Activated naive CD8-positive, alpha-beta T cell treated with anti-CD3 and anti-CD28 coated beads for 36 hours (primary cell): Measurements from ENCODE around the gene GPR82. TPM values are rescaled to one million over a fixed set of nuclear protein-coding genes. Genes with fewer than 3 reads are reported as not detected.
A peak's percentile ranks its signal among the peaks of the same experiment; 100 is the strongest.
"Not testable (repeated sequence)": the region's sequence is repeated elsewhere in the genome, so short reads cannot be mapped to it uniquely, and the experiment has no call there.

ENCODE experiments used
- DNase-seq: peaks from one replicate; pipeline ENCODE4 v3.0.0; 2021
- H3K27ac Mint-ChIP-seq: one replicate; pipeline ENCODE4 v1.8.0; 2022; ENCODE audit warnings: mild to moderate bottlenecking, moderate library complexity, mixed read lengths
- H3K27me3 Mint-ChIP-seq: one replicate; pipeline ENCODE4 v1.8.0; 2022; ENCODE audit warnings: mild to moderate bottlenecking, mixed read lengths
- H3K36me3 Mint-ChIP-seq: one replicate; pipeline ENCODE4 v1.8.0; 2021; ENCODE audit warnings: mild to moderate bottlenecking, mixed read lengths
- H3K4me1 Mint-ChIP-seq: one replicate; pipeline ENCODE4 v1.8.0; 2021; ENCODE audit warnings: mixed read lengths
- H3K4me3 Mint-ChIP-seq: one replicate; pipeline ENCODE4 v1.8.0; 2022; ENCODE audit warnings: mild to moderate bottlenecking, moderate library complexity, mixed read lengths
- H3K9me3 Mint-ChIP-seq: one replicate; pipeline ENCODE4 v1.8.0; 2022; ENCODE audit warnings: mixed read lengths
- total RNA-seq, 2 experiments: library from RNA; stranded (reverse); gene quantifications; one replicate each; pipeline ENCODE4 v1.2.3, GENCODE V29; 2021

Gene GPR82, protein sequence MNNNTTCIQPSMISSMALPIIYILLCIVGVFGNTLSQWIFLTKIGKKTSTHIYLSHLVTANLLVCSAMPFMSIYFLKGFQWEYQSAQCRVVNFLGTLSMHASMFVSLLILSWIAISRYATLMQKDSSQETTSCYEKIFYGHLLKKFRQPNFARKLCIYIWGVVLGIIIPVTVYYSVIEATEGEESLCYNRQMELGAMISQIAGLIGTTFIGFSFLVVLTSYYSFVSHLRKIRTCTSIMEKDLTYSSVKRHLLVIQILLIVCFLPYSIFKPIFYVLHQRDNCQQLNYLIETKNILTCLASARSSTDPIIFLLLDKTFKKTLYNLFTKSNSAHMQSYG
- under 1 TPM; 0.12 to 0.14 TPM for total RNA-seq

DNA sequence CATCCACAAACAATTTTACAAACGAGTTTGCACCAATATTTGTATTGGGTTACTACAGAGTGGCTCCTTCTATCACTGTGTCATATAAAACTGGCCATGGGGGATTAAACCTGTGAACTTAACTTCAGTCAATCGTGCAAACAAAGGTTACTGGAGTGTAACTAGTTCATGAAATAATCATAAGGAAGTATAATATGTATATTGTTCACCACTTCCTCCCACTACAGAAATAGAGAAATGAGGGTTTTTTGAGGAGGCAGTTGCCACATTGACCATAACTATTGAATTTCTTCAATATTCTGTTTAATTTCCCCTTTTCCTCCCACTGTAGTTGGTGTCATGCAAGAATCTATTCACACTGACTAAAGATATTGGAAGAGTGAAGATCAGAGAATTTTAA lies at the start of gene GPR82:
GPR82 (plus strand) TSS at position 356 of the 400 bp plus-strand sequence. CDS start 2,846 bp downstream, outside the sequence.
- no peak for DNase-seq
- peak within 1 kb of the TSS; percentile 34 for H3K27ac Mint-ChIP-seq
- peaks cover 32% of the 10 kb centered on the region for H3K36me3 Mint-ChIP-seq
- H3K9me3 Mint-ChIP-seq = peaks cover 9% of the 10 kb centered on the region
- no peak within 1 kb of the TSS for H3K4me3 Mint-ChIP-seq
- H3K27me3 Mint-ChIP-seq = no peaks in the 10 kb centered on the region
- peaks cover 40% of the 10 kb centered on the region for H3K4me1 Mint-ChIP-seq

DNA sequence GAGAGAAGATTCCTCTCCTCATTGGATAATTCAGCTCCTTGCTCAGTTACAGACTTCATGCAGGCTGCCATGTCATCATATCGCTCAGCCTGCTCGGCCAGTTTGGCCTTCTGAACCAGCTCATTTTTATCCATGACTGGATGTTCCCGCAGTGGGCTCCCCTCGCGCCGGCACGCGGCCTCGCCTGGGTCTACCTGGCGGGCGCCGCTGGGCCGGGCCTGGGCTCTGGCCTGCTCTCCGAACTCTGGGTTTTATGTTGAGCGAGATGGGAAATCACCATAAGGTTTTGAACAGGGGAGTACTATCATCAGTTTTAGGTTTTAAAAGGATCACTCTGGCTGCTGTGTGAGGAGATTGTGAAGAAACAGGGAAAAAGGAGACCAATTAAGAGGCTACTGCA lies 47.6 kb upstream of the GPR82 start:
- H3K27ac Mint-ChIP-seq, H3K4me1 Mint-ChIP-seq, H3K9me3 Mint-ChIP-seq, H3K27me3 Mint-ChIP-seq, H3K4me3 Mint-ChIP-seq, DNase-seq: not testable (repeated sequence)
- peaks cover 22% of the 10 kb centered on the region for H3K36me3 Mint-ChIP-seq

DNA sequence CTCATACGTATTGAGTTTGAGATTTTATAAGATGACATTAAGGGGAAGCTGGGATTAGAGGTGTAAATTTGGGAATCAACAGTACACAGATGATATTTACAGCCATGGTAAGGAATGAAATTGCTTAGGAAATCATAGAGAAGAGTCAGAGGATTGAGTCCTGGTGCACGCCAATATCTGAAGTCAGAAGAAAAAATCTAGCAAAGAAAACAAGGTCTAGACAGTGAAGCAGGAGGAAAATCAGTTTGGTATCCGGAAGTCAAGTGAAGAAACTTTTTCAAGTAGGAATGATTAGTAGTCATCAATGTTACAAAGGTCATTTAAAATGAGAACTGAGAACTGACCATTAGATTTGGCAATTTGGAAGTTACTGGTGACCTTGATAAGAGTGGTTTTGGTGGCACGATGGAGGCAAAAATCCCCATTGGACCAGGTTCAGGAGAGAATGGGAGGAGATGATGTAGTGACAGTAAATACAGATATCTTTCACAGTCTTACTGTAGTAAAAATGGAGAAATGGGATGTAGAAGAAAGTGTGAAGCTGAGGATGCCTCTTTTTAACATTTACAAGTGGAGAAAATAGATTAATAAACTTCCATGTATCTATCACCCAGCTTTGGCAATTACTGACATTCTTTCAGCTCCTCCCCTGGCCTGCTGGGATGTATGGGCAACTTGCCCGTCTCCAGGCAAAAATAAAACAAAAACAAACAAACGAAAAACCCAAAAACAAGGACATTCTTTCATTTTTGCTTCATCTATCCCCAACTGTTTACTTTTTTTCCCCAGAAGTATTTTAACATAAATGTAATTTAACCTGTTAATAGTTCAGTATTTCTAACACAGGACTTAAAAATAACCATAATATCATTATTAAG lies 46.6 kb upstream of the GPR82 start:
- DNase-seq = no peak
- H3K36me3 Mint-ChIP-seq = peaks cover 19% of the 10 kb centered on the region
- no peak overlapping the region for H3K4me3 Mint-ChIP-seq
- no peaks in the 10 kb centered on the region for H3K27me3 Mint-ChIP-seq
- H3K4me1 Mint-ChIP-seq = peaks cover 6% of the 10 kb centered on the region
- no peak overlapping the region for H3K27ac Mint-ChIP-seq
- H3K9me3 Mint-ChIP-seq = peaks cover 2% of the 10 kb centered on the region

DNA sequence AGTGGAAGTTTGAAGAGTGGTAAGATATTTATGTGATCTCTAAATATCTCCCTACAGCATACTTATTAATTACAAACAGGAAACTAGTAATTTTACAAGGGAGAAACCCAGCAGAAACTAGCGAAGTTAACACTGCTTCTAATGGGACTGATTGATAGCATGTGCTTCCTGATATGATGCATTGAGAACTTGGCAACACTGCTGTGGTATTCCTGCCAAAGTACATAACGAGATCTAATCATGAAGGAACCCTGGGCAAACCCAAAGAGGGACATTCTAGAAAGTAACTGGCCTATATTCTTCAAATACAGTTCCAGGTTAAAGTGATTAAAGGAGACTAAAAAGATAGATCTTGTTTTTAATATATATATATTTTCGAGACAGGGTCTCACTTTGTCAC lies 39.8 kb upstream of the GPR82 start:
- DNase-seq = no peak
- peaks cover 11% of the 10 kb centered on the region for H3K4me1 Mint-ChIP-seq
- H3K36me3 Mint-ChIP-seq = peaks cover 1% of the 10 kb centered on the region
- no peaks in the 10 kb centered on the region for H3K9me3 Mint-ChIP-seq
- no peak overlapping the region for H3K4me3 Mint-ChIP-seq
- no peak overlapping the region for H3K27ac Mint-ChIP-seq
- no peaks in the 10 kb centered on the region for H3K27me3 Mint-ChIP-seq

DNA sequence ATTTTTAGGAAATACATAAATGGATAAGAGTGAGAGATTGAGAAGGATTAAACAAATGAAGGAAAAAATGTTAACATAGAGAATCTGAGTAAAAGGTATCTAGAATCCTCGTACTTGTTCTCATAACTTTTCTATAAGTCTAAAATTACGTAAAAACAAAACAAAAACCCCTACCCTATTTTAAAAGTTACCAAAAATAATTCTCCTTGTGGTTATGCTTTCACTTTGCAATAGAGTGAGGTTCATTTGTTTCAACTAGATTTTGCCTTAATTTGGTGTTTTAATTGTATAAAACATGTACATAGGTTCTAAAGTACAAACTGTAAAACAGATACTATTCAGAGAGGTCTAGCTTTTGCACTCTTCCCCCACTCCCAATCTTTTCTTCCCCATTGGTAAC lies 39.0 kb upstream of the GPR82 start:
- H3K27ac Mint-ChIP-seq = no peak overlapping the region
- H3K36me3 Mint-ChIP-seq = no peaks in the 10 kb centered on the region
- no peaks in the 10 kb centered on the region for H3K27me3 Mint-ChIP-seq

DNA sequence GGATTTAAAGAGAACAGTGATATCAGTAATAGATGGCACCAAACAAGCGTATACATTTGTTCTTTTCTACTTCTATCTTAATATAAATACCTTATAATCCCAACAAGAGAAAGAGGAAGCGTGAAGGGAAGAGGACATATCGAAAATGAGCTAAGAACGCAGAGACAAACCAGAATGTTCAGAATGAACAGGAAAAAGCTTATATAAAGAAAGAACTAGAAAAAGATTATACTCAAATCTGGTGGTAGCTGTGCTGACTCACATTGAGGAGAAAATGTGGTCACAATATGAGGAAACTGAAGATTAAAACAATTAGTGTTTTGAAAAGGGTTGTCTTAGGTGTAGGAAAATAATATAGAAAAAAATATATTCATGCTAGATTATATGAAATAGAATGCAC lies 37.2 kb upstream of the GPR82 start:
- peaks cover 2% of the 10 kb centered on the region for H3K36me3 Mint-ChIP-seq
- no peak overlapping the region for H3K27ac Mint-ChIP-seq
- no peak for DNase-seq
- no peak overlapping the region for H3K4me3 Mint-ChIP-seq
- H3K4me1 Mint-ChIP-seq = peaks cover 14% of the 10 kb centered on the region
- no peaks in the 10 kb centered on the region for H3K27me3 Mint-ChIP-seq
- H3K9me3 Mint-ChIP-seq = no peaks in the 10 kb centered on the region

More for the DNA sequence above, 39.0 kb upstream of the GPR82 start:
- Mint-ChIP-seq H3K4me3 (no peak overlapping the region), H3K9me3 (no peaks in the 10 kb centered on the region), H3K4me1 (peaks cover 11% of the 10 kb centered on the region)
- DNase-seq = no peak

DNA sequence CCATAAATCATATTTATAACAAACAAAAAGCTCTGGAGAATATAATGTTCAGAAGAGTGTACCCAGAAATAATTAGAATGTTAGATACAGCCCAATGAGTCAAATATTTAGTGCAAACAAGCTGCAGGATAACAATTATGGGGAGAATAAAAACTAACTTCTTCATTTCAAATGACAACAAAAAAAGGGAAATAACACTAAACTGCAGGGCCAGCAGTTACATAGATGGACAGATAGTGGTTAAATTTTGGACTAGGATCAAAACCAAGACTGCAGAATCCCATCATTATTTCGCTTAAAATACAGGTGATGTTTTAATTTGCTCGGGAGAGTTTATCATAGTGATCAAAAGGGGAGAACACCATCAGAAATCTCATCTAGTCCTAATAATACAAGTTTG lies 35.8 kb upstream of the GPR82 start:
- Mint-ChIP-seq H3K9me3 (no peaks in the 10 kb centered on the region), H3K36me3 (peaks cover 12% of the 10 kb centered on the region), H3K27me3 (no peaks in the 10 kb centered on the region), H3K4me1 (peaks cover 25% of the 10 kb centered on the region), H3K4me3 (peak overlapping the region; percentile 14), H3K27ac (peak overlapping the region; percentile 16)
- no peak for DNase-seq

DNA sequence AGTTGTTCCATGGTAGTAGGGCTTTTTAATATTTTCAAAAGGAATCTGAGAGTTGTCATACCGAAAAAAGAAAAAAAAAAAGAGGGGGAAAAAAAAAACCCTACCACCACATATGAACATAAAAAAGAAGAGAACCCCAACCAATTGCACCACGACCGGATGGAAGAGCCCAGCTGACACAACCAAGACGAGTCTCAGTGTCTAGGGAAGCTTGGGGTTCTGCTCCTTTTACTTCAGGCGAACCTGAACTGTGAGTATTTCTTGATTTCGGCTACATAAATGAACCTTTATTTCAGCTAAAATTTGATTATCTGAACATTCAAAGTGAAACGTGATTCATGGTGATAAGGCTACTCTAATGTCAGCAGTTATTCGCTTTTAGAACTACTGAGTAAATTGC lies 35.1 kb upstream of the GPR82 start, which contains the start of gene GPR34:
GPR34 (plus strand) TSS at position 139 of the 400 bp plus-strand sequence. CDS start 6,661 bp downstream, outside the sequence.
- Mint-ChIP-seq H3K9me3 (no peaks in the 10 kb centered on the region), H3K27me3 (no peaks in the 10 kb centered on the region), H3K4me3 (peak within 1 kb of the TSS; percentile 18), H3K36me3 (peaks cover 16% of the 10 kb centered on the region), H3K27ac (peak within 1 kb of the TSS; percentile 62), H3K4me1 (peaks cover 29% of the 10 kb centered on the region)
- peak; percentile 21 for DNase-seq

DNA sequence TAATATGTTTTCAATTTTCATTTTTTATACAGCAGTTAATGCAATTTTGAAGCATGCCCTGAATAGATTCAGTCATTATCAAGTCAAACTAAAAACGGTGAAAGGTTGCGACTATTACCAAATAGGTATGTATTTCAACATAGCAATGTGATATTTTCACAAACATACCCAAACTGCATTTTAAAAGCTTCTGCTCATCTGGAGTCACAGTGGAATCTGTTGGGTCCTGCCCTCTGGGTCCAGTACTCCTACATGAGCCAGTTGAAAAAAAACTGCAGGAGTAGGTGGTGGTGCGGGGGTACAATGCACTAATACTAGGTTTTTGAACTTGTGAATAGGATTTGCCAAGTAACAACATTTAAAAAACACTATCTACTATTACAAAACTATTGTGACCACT lies 34.3 kb upstream of the GPR82 start:
- no peak overlapping the region for H3K4me3 Mint-ChIP-seq
- DNase-seq = no peak
- peaks cover 19% of the 10 kb centered on the region for H3K36me3 Mint-ChIP-seq
- peaks cover 33% of the 10 kb centered on the region for H3K4me1 Mint-ChIP-seq
- H3K9me3 Mint-ChIP-seq = no peaks in the 10 kb centered on the region
- no peaks in the 10 kb centered on the region for H3K27me3 Mint-ChIP-seq
- H3K27ac Mint-ChIP-seq = no peak overlapping the region

DNA sequence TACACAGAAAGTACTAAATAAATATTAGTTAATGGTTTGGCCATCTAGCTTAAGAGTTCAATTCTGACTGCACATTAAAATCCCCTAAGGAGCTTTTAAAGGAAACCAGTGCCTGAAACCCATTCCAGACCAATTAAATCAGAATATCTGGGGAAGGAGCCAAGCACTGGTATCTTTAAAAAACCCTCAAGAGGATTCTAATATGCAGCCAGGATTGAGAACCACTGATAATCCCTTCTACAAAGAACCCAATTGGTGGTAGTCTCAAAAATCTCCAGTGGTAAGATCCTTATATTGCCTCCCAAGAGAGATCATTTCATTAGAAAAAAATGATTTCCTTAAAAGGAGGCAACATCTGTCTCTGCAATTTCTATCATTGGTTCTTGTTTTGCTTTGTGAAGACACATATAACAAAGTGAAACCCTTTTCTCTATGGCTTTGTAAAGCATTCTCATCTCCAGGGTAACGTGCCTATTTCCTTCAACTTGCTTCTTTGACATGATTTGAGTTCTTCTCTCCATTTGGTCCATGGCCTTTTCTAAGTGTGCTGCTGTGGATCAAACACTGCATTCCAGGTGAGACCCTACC lies 31.7 kb upstream of the GPR82 start:
- Mint-ChIP-seq H3K9me3 (peaks cover 5% of the 10 kb centered on the region), H3K27ac (peak overlapping the region; percentile 40), H3K27me3 (no peaks in the 10 kb centered on the region), H3K4me3 (no peak overlapping the region), H3K36me3 (peaks cover 28% of the 10 kb centered on the region), H3K4me1 (peaks cover 36% of the 10 kb centered on the region)
- DNase-seq = no peak

DNA sequence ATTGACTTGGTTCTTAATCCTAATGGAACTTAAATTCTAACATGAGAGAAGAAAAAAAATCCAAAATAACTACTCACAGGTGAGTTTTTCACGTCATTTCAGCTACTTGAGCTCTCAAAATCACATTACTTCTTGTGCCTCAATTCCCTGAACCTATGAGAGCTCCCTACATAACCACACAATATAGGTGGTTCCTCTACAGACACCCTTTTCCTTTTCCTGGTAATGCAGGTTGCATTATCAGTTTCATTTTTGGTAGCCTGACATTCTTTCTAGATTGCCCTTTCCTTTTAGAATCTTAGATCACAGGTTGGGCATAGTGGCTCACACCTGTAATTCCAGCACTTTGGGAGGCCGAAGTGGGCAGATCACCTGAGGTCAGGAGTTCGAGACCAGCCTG lies 31.0 kb upstream of the GPR82 start:
- H3K4me3 Mint-ChIP-seq = no peak overlapping the region
- no peaks in the 10 kb centered on the region for H3K27me3 Mint-ChIP-seq
- peaks cover 30% of the 10 kb centered on the region for H3K36me3 Mint-ChIP-seq
- DNase-seq = no peak
- H3K27ac Mint-ChIP-seq = peak overlapping the region; percentile 73
- H3K4me1 Mint-ChIP-seq = peaks cover 36% of the 10 kb centered on the region
- H3K9me3 Mint-ChIP-seq = peaks cover 5% of the 10 kb centered on the region

DNA sequence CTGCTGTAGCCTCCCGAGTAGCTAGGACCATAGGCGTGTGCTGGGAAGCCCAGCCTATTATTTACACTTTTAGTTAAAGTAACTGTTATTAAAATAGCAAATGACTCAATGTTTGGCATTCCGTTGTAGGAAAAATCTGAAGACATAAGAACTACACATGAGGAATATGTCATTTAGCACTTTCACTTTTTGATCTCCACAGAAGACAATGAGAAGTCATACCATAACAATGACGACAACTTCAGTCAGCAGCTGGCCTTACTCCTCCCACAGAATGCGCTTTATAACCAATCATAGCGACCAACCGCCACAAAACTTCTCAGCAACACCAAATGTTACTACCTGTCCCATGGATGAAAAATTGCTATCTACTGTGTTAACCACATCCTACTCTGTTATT lies 28.6 kb upstream of the GPR82 start:
- Mint-ChIP-seq H3K9me3 (peaks cover 5% of the 10 kb centered on the region), H3K4me1 (peaks cover 37% of the 10 kb centered on the region)

DNA sequence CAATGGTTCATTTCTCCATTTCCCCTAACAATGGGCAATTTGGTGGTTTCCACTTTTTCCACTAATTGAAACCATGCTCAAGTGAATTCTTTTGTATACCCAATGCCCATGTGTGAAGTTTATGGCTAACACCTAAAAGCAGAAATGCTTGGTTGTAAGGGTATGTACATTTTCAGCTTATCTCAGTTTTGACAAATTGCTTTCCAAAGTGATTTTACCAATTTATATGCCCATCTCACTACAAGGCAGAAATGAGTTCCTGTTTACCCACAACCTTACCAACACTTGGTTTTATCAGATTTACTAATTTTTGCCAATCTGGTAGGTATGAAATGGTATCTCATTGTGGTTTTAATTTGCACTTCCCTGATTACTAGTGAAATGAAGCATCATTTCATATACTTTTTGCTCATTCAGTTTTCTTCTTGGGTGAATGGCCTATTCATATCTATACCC lies 20.4 kb upstream of the GPR82 start:
- no peak for DNase-seq
- Mint-ChIP-seq H3K9me3 (no peaks in the 10 kb centered on the region), H3K4me1 (peaks cover 27% of the 10 kb centered on the region), H3K4me3 (no peak overlapping the region), H3K27ac (no peak overlapping the region), H3K27me3 (no peaks in the 10 kb centered on the region), H3K36me3 (peaks cover 13% of the 10 kb centered on the region)

More for the DNA sequence above, 28.6 kb upstream of the GPR82 start:
- Mint-ChIP-seq H3K27me3 (no peaks in the 10 kb centered on the region), H3K36me3 (peaks cover 30% of the 10 kb centered on the region), H3K4me3 (no peak overlapping the region), H3K27ac (no peak overlapping the region)
- DNase-seq = no peak

DNA sequence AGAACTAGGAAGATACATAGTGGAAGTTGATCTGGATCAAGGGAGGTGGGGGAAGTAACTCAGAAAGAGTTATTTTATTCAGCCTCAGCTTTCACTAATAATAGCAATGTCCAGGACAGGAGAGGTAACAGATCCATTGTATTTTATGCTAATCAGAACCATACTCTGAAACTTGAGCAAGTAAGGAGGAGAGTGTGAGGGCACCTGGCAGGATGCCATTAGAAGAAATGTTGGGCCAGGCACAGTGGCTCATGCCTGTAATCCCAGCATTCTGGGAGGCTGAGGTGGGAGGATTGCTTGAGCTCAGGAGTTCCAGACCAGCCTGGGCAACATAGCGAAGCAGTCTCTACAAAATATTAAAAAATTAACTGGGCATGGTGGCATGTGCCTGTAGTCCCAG lies 18.9 kb upstream of the GPR82 start:
- Mint-ChIP-seq H3K4me1 (peaks cover 31% of the 10 kb centered on the region), H3K27me3 (no peaks in the 10 kb centered on the region), H3K27ac (peak overlapping the region; percentile 68), H3K36me3 (peaks cover 13% of the 10 kb centered on the region), H3K9me3 (no peaks in the 10 kb centered on the region), H3K4me3 (no peak overlapping the region)
- DNase-seq = no peak
